Measurements from ENCODE around the gene NANOG. TPM values are rescaled to one million over a fixed set of nuclear protein-coding genes. Genes with fewer than 3 reads are reported as not detected.

Gene NANOG
- total RNA-seq, 1 donor from 2014 or later: 0.52 TPM

Other genes starting within 250 kb of the NANOG start
- gene APOBEC1, start 123.5 kb upstream of the NANOG start, total RNA-seq: not detected
- gene GDF3, start 93.6 kb upstream of the NANOG start, total RNA-seq: not detected
- gene DPPA3, start 78.0 kb upstream of the NANOG start, total RNA-seq: not detected
- gene CLEC4C, start 42.0 kb upstream of the NANOG start, total RNA-seq: not detected
- not detected for gene NANOGNB, start 24.2 kb upstream of the NANOG start, total RNA-seq
- gene SLC2A14, start 83.5 kb downstream of the NANOG start, total RNA-seq: not detected
- 4.9 TPM for gene SLC2A3, start 146.8 kb downstream of the NANOG start, total RNA-seq
- gene FOXJ2, start 243.3 kb downstream of the NANOG start, total RNA-seq: 7.6 TPM

Measured in esophagus mucosa (tissue), 1 donor.